GM12878 (cell line): Measurements from ENCODE around the gene DYSF. TPM values are rescaled to one million over a fixed set of nuclear protein-coding genes. Genes with fewer than 3 reads are reported as not detected.

Experiments
- BCLAF1 ChIP-seq: fragments of 450-650 bp; IDR thresholded peaks from 2 replicates; pipeline ENCODE4 v1.6.1; 2017; ENCODE audit warnings: antibody characterized with exemption, mild to moderate bottlenecking, moderate library complexity
- ESRRA ChIP-seq: IDR thresholded peaks from 2 replicates; pipeline ENCODE4 v1.6.1; 2012; ENCODE audit warnings: mild to moderate bottlenecking, low read length, improper control_type of control experiment
- JUNB ChIP-seq: IDR thresholded peaks from 2 replicates; pipeline ENCODE4 v1.6.1; 2016; ENCODE audit warnings: antibody characterized with exemption, mild to moderate bottlenecking
- MTA3 ChIP-seq: IDR thresholded peaks from 2 replicates; pipeline ENCODE4 v1.6.1; 2012; ENCODE audit warnings: low read length, inconsistent platforms, borderline replicate concordance
- MYC ChIP-seq: IDR thresholded peaks from 2 replicates; pipeline ENCODE4 v1.6.1; 2011; ENCODE audit warnings: mild to moderate bottlenecking, low read length, moderate library complexity, inconsistent platforms; ENCODE audit not compliant: insufficient read depth, insufficient replicate concordance, insufficient read length, severe bottlenecking
- PAX5 ChIP-seq: IDR thresholded peaks from 2 replicates; pipeline ENCODE4 v1.6.1; 2011; ENCODE audit warnings: low read depth, low read length, borderline replicate concordance
- RFX5 ChIP-seq: IDR thresholded peaks from 2 replicates; pipeline ENCODE4 v1.6.1; 2011; ENCODE audit warnings: low read depth, low read length, improper control_type of control experiment
- SIX5 ChIP-seq: IDR thresholded peaks from 2 replicates; pipeline ENCODE4 v1.6.1; 2011; ENCODE audit warnings: mild to moderate bottlenecking, low read depth, low read length, moderate library complexity; ENCODE audit not compliant: severe bottlenecking
- SKIL ChIP-seq: fragments of 450-650 bp; IDR thresholded peaks from 2 replicates; pipeline ENCODE4 v1.6.1; 2017; ENCODE audit warnings: mild to moderate bottlenecking, low read depth, inconsistent platforms; ENCODE audit not compliant: poor library complexity, severe bottlenecking
- SRF ChIP-seq, 2 experiments: IDR thresholded peaks; 2 replicates each; pipeline ENCODE4 v1.6.1; 2011; ENCODE audit warnings: low read depth in 2 of 2, low read length in 2 of 2, mild to moderate bottlenecking in 1 of 2, moderate library complexity in 1 of 2
- TAF1 ChIP-seq: IDR thresholded peaks from 2 replicates; pipeline ENCODE4 v1.6.1; 2011; ENCODE audit warnings: mild to moderate bottlenecking, low read depth, low read length, borderline replicate concordance
- USF2 ChIP-seq: IDR thresholded peaks from 2 replicates; pipeline ENCODE4 v1.6.1; 2011; ENCODE audit warnings: low read depth, low read length, improper control_type of control experiment, borderline replicate concordance
- ZBED1 ChIP-seq: IDR thresholded peaks from 2 replicates; pipeline ENCODE4 v1.6.1; 2016; ENCODE audit warnings: borderline replicate concordance
- ZZZ3 ChIP-seq: IDR thresholded peaks from 2 replicates; pipeline ENCODE4 v1.6.1; 2011; ENCODE audit warnings: low read depth; ENCODE audit not compliant: control insufficient read depth, insufficient read length
- polyA plus RNA-seq, 11 experiments: library from polyadenylated mRNA; depleted of rRNA in 4 of 11; unstranded in 6 of 11; stranded (reverse) in 5 of 11; fragments of >200 nt; fragmentation: Nextera tagmentation in 4 of 11; fragmentation: Illumina TruSeq in 1 of 11; extraction: Ambion mirVana in 4 of 11; extraction: Trizol in 1 of 11; gene quantifications; 1 replicate in 1 of 11; 2 replicates in 10 of 11; pipeline versions ENCODE4 v1.2.1 to v1.2.3, GENCODE V29; 2011 to 2016; ENCODE audit warnings: inconsistent platforms in 2 of 11, missing spikeins in 2 of 11, low read depth in 1 of 11
- total RNA-seq, 4 experiments: library from RNA; depleted of rRNA in 3 of 4; stranded (reverse); fragments of >200 nt in 3 of 4; fragmentation: Illumina TruSeq in 1 of 4; extraction: Trizol in 1 of 4; gene quantifications; 2 replicates each; pipeline versions ENCODE4 v1.2.1 to v1.2.3, GENCODE V29; 2013 to 2021

The DYSF gene
- total and polyA plus RNA-seq, 10 of the 15 experiments (the other 5 are each of a cell fraction or from before 2014, with no cell fraction given): under 0.01 to 0.15 (median 0.03) TPM; not detected in 7

- TF ChIP-seq SKIL (no peak), ZBED1 (no peak), USF2 (no peak), ESRRA (no peak), SRF (IDR thresholded peaks at IDR 0.05; ENCODE audit: low read depth in 2 of 2, low read length in 2 of 2) (no peak), TAF1 (no peak), SIX5 (no peak), ZZZ3 (no peak), MTA3 (no peak), MYC (no peak), PAX5 (no peak), RFX5 (no peak), JUNB (no peak), BCLAF1 (no peak)
These were observed 163.9 kb downstream of the DYSF start (continued) for GRCh38 chr2:71617266-71617665.
